K562 (cell line): Measurements from ENCODE around the gene MAGEB4. TPM values are rescaled to one million over a fixed set of nuclear protein-coding genes. Genes with fewer than 3 reads are reported as not detected.
A peak's percentile ranks its signal among the peaks of the same experiment; 100 is the strongest.

Source experiments
- CBX5 ChIP-seq: IDR thresholded peaks from 2 replicates; pipeline ENCODE4 v1.6.1; 2014; ENCODE audit warnings: low read depth, borderline replicate concordance
- CC2D1A ChIP-seq: fragments of 450-650 bp; IDR thresholded peaks from 2 replicates; pipeline ENCODE4 v1.6.1; 2017; ENCODE audit warnings: mild to moderate bottlenecking
- CREM ChIP-seq: IDR thresholded peaks from 2 replicates; pipeline ENCODE4 v1.6.1; 2014; ENCODE audit warnings: antibody characterized with exemption, low read depth
- FOS ChIP-seq: IDR thresholded peaks from 3 replicates; pipeline ENCODE4 v1.6.1; 2011; ENCODE audit not compliant: insufficient read length; ENCODE audit errors: extremely low read depth
- KAT8 ChIP-seq: fragments of 450-650 bp; IDR thresholded peaks from 2 replicates; pipeline ENCODE4 v1.6.1; 2016; ENCODE audit warnings: low read depth, mild to moderate bottlenecking
- NELFE ChIP-seq: IDR thresholded peaks from 2 replicates; pipeline ENCODE4 v1.6.1; 2011; ENCODE audit warnings: mild to moderate bottlenecking; ENCODE audit not compliant: insufficient read depth, insufficient read length
- ZNF584 ChIP-seq: fragments of 200-800 bp; sonication (Bioruptor generic); IDR thresholded peaks from 2 replicates; pipeline ENCODE4 v1.6.1; 2016; ENCODE audit warnings: low read depth, mild to moderate bottlenecking, missing genetic modification characterization, missing compliant biosample characterization
- polyA plus RNA-seq, 8 experiments: library from polyadenylated mRNA; depleted of rRNA in 4 of 8; stranded (reverse) in 5 of 8; unstranded in 3 of 8; fragments of >200 nt; fragmentation: Nextera tagmentation in 2 of 8; fragmentation: Illumina TruSeq in 1 of 8; extraction: Ambion mirVana in 2 of 8; extraction: Trizol in 1 of 8; gene quantifications; 2 replicates each; pipeline versions ENCODE4 v1.2.1 to v1.2.3, GENCODE V29; 2011 to 2014; ENCODE audit warnings: inconsistent platforms in 1 of 8, missing spikeins in 1 of 8
- total RNA-seq, 7 experiments: library from RNA; depleted of rRNA in 6 of 7; stranded (reverse); fragments of >200 nt in 6 of 7; fragmentation: Illumina TruSeq in 2 of 7; extraction: Trizol in 2 of 7; gene quantifications; 2 replicates each; pipeline versions ENCODE4 v1.2.1 to v1.2.3, GENCODE V29; 2011 to 2021; ENCODE audit warnings: low replicate concordance in 1 of 7
- TF ChIP-seq, protein P1 (sequence below): sonication (generic); formaldehyde crosslinking; IDR thresholded peaks from 2 replicates; pipeline ENCODE4 v1.4.0; 2020; ENCODE audit warnings: mild to moderate bottlenecking, missing genetic modification reagents
- TF ChIP-seq, protein P2 (sequence below): sonication (generic); formaldehyde crosslinking; IDR thresholded peaks from 2 replicates; pipeline ENCODE4 v1.8.0; 2022; ENCODE audit warnings: mild to moderate bottlenecking, low read depth, missing genetic modification reagents
- TF ChIP-seq, protein P3 (sequence below), 2 experiments: fragments of 450-650 bp in 1 of 2; sonication (generic) in 1 of 2; formaldehyde crosslinking in 1 of 2; IDR thresholded peaks in 1 of 2; conservative IDR thresholded peaks in 1 of 2; 2 replicates each; pipeline versions ENCODE4 v1.6.1 to v1.8.1; 2016 to 2023; ENCODE audit warnings: mild to moderate bottlenecking in 2 of 2, moderate library complexity in 2 of 2, inconsistent platforms in 1 of 2, missing genetic modification reagents in 1 of 2
- TF ChIP-seq, protein P4 (sequence below): fragments of 450-650 bp; IDR thresholded peaks from 2 replicates; pipeline ENCODE4 v1.6.1; 2017; ENCODE audit warnings: antibody characterized with exemption, mild to moderate bottlenecking
- TF ChIP-seq, protein P5 (sequence below): sonication (generic); formaldehyde crosslinking; IDR thresholded peaks from 2 replicates; pipeline ENCODE4 v1.8.0; 2022; ENCODE audit warnings: missing genetic modification reagents, mild to moderate bottlenecking, borderline replicate concordance
- TF ChIP-seq, protein P6 (sequence below): fragments of 250-450 bp; sonication (Bioruptor Pico); IDR thresholded peaks from 2 replicates; pipeline ENCODE4 v1.8.0; 2022; ENCODE audit warnings: moderate library complexity, mild to moderate bottlenecking, inconsistent platforms

Gene MAGEB4
- total and polyA plus RNA-seq, 9 of the 15 experiments (the other 6 are each of a cell fraction or from before 2014, with no cell fraction given), result 0.04 to 0.09 (median 0.06) TPM; not detected in 6

DNA sequence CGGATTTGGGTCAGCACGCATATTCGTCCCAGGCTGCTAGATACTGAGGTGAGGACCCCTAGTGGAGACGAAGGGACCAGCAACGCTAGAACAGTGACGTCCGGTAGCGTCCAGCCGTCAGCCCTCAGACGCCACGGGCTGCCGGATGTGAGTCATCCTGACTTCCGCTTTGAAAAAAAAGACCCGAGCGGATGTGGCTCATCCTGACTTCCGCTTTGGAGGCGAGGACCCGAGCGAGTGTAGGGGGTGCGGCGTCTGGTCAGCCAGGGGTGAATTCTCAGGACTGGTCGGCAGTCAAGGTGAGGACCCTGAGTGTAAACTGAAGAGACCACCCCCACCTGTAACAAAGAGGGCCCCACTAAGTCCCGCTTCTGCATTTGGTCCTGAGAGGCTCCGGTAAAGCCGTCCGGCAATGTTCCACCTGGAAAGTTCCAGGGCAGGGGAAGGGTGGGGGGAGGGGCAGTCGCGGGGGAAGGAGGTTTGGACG is 26.4 kb upstream of the MAGEB4 start, which contains the start of gene MAGEB2 (continued):
- TF ChIP-seq, protein P1, sequence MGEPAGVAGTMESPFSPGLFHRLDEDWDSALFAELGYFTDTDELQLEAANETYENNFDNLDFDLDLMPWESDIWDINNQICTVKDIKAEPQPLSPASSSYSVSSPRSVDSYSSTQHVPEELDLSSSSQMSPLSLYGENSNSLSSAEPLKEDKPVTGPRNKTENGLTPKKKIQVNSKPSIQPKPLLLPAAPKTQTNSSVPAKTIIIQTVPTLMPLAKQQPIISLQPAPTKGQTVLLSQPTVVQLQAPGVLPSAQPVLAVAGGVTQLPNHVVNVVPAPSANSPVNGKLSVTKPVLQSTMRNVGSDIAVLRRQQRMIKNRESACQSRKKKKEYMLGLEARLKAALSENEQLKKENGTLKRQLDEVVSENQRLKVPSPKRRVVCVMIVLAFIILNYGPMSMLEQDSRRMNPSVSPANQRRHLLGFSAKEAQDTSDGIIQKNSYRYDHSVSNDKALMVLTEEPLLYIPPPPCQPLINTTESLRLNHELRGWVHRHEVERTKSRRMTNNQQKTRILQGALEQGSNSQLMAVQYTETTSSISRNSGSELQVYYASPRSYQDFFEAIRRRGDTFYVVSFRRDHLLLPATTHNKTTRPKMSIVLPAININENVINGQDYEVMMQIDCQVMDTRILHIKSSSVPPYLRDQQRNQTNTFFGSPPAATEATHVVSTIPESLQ (CRISPR knock-in tag), result no peak
- no peak for TF ChIP-seq KAT8
- TF ChIP-seq CREM, result peak; percentile 95
- no peak for TF ChIP-seq NELFE
- TF ChIP-seq, protein P2, sequence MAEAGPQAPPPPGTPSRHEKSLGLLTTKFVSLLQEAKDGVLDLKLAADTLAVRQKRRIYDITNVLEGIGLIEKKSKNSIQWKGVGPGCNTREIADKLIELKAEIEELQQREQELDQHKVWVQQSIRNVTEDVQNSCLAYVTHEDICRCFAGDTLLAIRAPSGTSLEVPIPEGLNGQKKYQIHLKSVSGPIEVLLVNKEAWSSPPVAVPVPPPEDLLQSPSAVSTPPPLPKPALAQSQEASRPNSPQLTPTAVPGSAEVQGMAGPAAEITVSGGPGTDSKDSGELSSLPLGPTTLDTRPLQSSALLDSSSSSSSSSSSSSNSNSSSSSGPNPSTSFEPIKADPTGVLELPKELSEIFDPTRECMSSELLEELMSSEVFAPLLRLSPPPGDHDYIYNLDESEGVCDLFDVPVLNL (CRISPR knock-in tag), result no peak
- no peak for TF ChIP-seq FOS
- no peak for TF ChIP-seq CBX5
- TF ChIP-seq, protein P3, sequence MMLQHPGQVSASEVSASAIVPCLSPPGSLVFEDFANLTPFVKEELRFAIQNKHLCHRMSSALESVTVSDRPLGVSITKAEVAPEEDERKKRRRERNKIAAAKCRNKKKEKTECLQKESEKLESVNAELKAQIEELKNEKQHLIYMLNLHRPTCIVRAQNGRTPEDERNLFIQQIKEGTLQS (IDR thresholded peaks at IDR 0.05), result peak; percentile 85
- TF ChIP-seq, protein P3 (CRISPR knock-in tag; conservative IDR thresholded peaks at IDR 0.05), result no peak; the same call in 1 of the 2 replicates
- TF ChIP-seq CC2D1A, result no peak
- TF ChIP-seq, protein P4, sequence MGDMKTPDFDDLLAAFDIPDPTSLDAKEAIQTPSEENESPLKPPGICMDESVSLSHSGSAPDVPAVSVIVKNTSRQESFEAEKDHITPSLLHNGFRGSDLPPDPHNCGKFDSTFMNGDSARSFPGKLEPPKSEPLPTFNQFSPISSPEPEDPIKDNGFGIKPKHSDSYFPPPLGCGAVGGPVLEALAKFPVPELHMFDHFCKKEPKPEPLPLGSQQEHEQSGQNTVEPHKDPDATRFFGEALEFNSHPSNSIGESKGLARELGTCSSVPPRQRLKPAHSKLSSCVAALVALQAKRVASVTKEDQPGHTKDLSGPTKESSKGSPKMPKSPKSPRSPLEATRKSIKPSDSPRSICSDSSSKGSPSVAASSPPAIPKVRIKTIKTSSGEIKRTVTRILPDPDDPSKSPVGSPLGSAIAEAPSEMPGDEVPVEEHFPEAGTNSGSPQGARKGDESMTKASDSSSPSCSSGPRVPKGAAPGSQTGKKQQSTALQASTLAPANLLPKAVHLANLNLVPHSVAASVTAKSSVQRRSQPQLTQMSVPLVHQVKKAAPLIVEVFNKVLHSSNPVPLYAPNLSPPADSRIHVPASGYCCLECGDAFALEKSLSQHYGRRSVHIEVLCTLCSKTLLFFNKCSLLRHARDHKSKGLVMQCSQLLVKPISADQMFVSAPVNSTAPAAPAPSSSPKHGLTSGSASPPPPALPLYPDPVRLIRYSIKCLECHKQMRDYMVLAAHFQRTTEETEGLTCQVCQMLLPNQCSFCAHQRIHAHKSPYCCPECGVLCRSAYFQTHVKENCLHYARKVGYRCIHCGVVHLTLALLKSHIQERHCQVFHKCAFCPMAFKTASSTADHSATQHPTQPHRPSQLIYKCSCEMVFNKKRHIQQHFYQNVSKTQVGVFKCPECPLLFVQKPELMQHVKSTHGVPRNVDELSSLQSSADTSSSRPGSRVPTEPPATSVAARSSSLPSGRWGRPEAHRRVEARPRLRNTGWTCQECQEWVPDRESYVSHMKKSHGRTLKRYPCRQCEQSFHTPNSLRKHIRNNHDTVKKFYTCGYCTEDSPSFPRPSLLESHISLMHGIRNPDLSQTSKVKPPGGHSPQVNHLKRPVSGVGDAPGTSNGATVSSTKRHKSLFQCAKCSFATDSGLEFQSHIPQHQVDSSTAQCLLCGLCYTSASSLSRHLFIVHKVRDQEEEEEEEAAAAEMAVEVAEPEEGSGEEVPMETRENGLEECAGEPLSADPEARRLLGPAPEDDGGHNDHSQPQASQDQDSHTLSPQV, result no peak
- TF ChIP-seq, protein P5, sequence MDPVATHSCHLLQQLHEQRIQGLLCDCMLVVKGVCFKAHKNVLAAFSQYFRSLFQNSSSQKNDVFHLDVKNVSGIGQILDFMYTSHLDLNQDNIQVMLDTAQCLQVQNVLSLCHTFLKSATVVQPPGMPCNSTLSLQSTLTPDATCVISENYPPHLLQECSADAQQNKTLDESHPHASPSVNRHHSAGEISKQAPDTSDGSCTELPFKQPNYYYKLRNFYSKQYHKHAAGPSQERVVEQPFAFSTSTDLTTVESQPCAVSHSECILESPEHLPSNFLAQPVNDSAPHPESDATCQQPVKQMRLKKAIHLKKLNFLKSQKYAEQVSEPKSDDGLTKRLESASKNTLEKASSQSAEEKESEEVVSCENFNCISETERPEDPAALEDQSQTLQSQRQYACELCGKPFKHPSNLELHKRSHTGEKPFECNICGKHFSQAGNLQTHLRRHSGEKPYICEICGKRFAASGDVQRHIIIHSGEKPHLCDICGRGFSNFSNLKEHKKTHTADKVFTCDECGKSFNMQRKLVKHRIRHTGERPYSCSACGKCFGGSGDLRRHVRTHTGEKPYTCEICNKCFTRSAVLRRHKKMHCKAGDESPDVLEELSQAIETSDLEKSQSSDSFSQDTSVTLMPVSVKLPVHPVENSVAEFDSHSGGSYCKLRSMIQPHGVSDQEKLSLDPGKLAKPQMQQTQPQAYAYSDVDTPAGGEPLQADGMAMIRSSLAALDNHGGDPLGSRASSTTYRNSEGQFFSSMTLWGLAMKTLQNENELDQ, result no peak
- TF ChIP-seq ZNF584 (CRISPR knock-in tag), result no peak
- TF ChIP-seq, protein P6, sequence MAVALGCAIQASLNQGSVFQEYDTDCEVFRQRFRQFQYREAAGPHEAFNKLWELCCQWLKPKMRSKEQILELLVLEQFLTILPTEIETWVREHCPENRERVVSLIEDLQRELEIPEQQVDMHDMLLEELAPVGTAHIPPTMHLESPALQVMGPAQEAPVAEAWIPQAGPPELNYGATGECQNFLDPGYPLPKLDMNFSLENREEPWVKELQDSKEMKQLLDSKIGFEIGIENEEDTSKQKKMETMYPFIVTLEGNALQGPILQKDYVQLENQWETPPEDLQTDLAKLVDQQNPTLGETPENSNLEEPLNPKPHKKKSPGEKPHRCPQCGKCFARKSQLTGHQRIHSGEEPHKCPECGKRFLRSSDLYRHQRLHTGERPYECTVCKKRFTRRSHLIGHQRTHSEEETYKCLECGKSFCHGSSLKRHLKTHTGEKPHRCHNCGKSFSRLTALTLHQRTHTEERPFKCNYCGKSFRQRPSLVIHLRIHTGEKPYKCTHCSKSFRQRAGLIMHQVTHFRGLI, result no peak
